GM23338 (cell line): ENCODE data around the gene SLC23A1. TPM values are rescaled to one million over a fixed set of nuclear protein-coding genes. Genes with fewer than 3 reads are reported as not detected.
A peak's percentile ranks its signal among the peaks of the same experiment; 100 is the strongest.

Experiments used
- ATAC-seq: fragments of 200-7000 bp; cut with Tn5 transposase; 3 replicates; pipeline ENCODE4 v1.9.1; 2020
- DNase-seq: peaks from one replicate; pipeline ENCODE4 v3.0.0-alpha.2; 2015; ENCODE audit warnings: low spot score
- H2AFZ ChIP-seq: fragments of 200-600 bp; sonication (generic); 2 replicates; pipeline ENCODE4 v1.8.0; 2016; ENCODE audit warnings: antibody characterized with exemption, mild to moderate bottlenecking, moderate library complexity
- H3F3A ChIP-seq: fragments of 200-600 bp; sonication (generic); replicated peaks from 2 replicates; pipeline ENCODE4 v1.8.0; 2017; ENCODE audit warnings: antibody characterized with exemption, mixed run types, low read depth
- H3K27ac ChIP-seq: fragments of 200-600 bp; sonication (generic); 2 replicates; pipeline ENCODE4 v1.6.1; 2016; ENCODE audit warnings: low read depth
- H3K27me3 ChIP-seq: fragments of 200-600 bp; sonication (generic); 2 replicates; pipeline ENCODE4 v1.8.0; 2016; ENCODE audit warnings: mild to moderate bottlenecking, mixed run types, moderate library complexity; ENCODE audit not compliant: insufficient read depth
- H3K36me3 ChIP-seq: fragments of 200-600 bp; sonication (generic); 2 replicates; pipeline ENCODE4 v1.8.0; 2016; ENCODE audit warnings: mild to moderate bottlenecking; ENCODE audit not compliant: insufficient read depth
- H3K4me1 ChIP-seq: fragments of 200-600 bp; sonication (generic); 2 replicates; pipeline ENCODE4 v1.8.0; 2016; ENCODE audit warnings: mild to moderate bottlenecking, moderate library complexity; ENCODE audit not compliant: insufficient read depth
- H3K4me2 ChIP-seq: fragments of 200-600 bp; sonication (generic); 2 replicates; pipeline ENCODE4 v1.7.1; 2017; ENCODE audit warnings: mixed run types
- H3K4me3 ChIP-seq: fragments of 200-600 bp; sonication (generic); 2 replicates; pipeline ENCODE4 v1.6.1; 2016; ENCODE audit warnings: mixed run types
- H3K79me2 ChIP-seq: fragments of 200-600 bp; sonication (generic); replicated peaks from 2 replicates; pipeline ENCODE4 v1.8.0; 2017; ENCODE audit warnings: mild to moderate bottlenecking; ENCODE audit not compliant: insufficient read depth
- H3K9me2 ChIP-seq: fragments of 200-600 bp; sonication (generic); 2 replicates; pipeline ENCODE4 v1.8.0; 2017; ENCODE audit not compliant: insufficient read depth
- H4K20me1 ChIP-seq: fragments of 200-600 bp; sonication (generic); replicated peaks from 2 replicates; pipeline ENCODE4 v1.8.0; 2017; ENCODE audit warnings: mild to moderate bottlenecking; ENCODE audit not compliant: insufficient read depth
- H3K27ac Mint-ChIP-seq: 2 replicates; pipeline ENCODE4 v1.8.0; 2020; ENCODE audit warnings: inconsistent platforms, mild to moderate bottlenecking, moderate library complexity, mixed read lengths
- H3K27me3 Mint-ChIP-seq: 3 replicates; pipeline ENCODE4 v1.8.0; 2022; ENCODE audit warnings: low read depth, mild to moderate bottlenecking, moderate library complexity, mixed read lengths, inconsistent platforms; ENCODE audit not compliant: insufficient read depth, poor library complexity
- H3K36me3 Mint-ChIP-seq: 3 replicates; pipeline ENCODE4 v1.8.0; 2021; ENCODE audit warnings: low read depth, mild to moderate bottlenecking, inconsistent platforms, moderate library complexity, mixed read lengths
- H3K4me1 Mint-ChIP-seq: 3 replicates; pipeline ENCODE4 v1.8.0; 2020; ENCODE audit warnings: mild to moderate bottlenecking, inconsistent platforms, mixed read lengths
- H3K4me3 Mint-ChIP-seq: 3 replicates; pipeline ENCODE4 v1.8.0; 2021; ENCODE audit warnings: moderate library complexity, mild to moderate bottlenecking, inconsistent platforms, mixed read lengths
- H3K9me3 Mint-ChIP-seq: 3 replicates; pipeline ENCODE4 v1.8.0; 2020; ENCODE audit warnings: moderate library complexity, mild to moderate bottlenecking, inconsistent platforms, mixed read lengths
- EZH2 ChIP-seq: fragments of 200-600 bp; sonication (generic); IDR thresholded peaks from one replicate; pipeline ENCODE4 v1.8.0; 2017; ENCODE audit warnings: antibody characterized with exemption, mild to moderate bottlenecking, low read depth; ENCODE audit not compliant: unreplicated experiment
- EZH2phosphoT487 ChIP-seq: fragments of 200-600 bp; sonication (generic); IDR thresholded peaks from one replicate; pipeline ENCODE4 v1.8.1; 2018; ENCODE audit warnings: antibody characterized with exemption; ENCODE audit not compliant: unreplicated experiment
- JUNB ChIP-seq: IDR thresholded peaks from one replicate; pipeline ENCODE4 v1.6.1; 2016; ENCODE audit warnings: antibody characterized with exemption; ENCODE audit not compliant: unreplicated experiment
- STAT1 ChIP-seq: IDR thresholded peaks from one replicate; pipeline ENCODE4 v1.6.1; 2016; ENCODE audit warnings: antibody characterized with exemption; ENCODE audit not compliant: unreplicated experiment
- polyA plus RNA-seq: library from polyadenylated mRNA; unstranded; fragments of >200 nt; fragmentation: Nextera tagmentation; extraction: Ambion mirVana; gene quantifications from 2 replicates; pipeline ENCODE4 v1.2.1, GENCODE V29; 2016
- total RNA-seq: library from RNA; depleted of rRNA; stranded (reverse); fragments of >200 nt; shearing (Covaris generic); gene quantifications from 2 replicates; pipeline ENCODE4 v1.2.3, GENCODE V29; 2014
- TF ChIP-seq, protein P1 (sequence below): IDR thresholded peaks from one replicate; pipeline ENCODE4 v1.6.1; 2018; ENCODE audit warnings: antibody characterized with exemption; ENCODE audit not compliant: unreplicated experiment
- TF ChIP-seq, protein P2 (sequence below), 2 experiments: fragments of 200-600 bp in 1 of 2; sonication (generic) in 1 of 2; conservative IDR thresholded peaks; 2 replicates each; pipeline versions ENCODE4 v1.5.1 to v1.6.1; 2016 to 2017; ENCODE audit warnings: antibody characterized with exemption in 2 of 2, low read depth in 2 of 2, mild to moderate bottlenecking in 2 of 2, moderate library complexity in 1 of 2
- TF ChIP-seq, protein P3 (sequence below): IDR thresholded peaks from 2 replicates; pipeline ENCODE4 v1.6.1; 2016; ENCODE audit warnings: antibody characterized with exemption
- TF ChIP-seq, protein P4 (sequence below): fragments of 250-450 bp; sonication (Bioruptor Pico); IDR thresholded peaks from 2 replicates; pipeline ENCODE4 v1.5.0; 2020; ENCODE audit warnings: mild to moderate bottlenecking, moderate library complexity

The SLC23A1 gene
- total and polyA plus RNA-seq, 2 experiments from 2014 or later: 0.29 TPM; not detected in 1

DNA sequence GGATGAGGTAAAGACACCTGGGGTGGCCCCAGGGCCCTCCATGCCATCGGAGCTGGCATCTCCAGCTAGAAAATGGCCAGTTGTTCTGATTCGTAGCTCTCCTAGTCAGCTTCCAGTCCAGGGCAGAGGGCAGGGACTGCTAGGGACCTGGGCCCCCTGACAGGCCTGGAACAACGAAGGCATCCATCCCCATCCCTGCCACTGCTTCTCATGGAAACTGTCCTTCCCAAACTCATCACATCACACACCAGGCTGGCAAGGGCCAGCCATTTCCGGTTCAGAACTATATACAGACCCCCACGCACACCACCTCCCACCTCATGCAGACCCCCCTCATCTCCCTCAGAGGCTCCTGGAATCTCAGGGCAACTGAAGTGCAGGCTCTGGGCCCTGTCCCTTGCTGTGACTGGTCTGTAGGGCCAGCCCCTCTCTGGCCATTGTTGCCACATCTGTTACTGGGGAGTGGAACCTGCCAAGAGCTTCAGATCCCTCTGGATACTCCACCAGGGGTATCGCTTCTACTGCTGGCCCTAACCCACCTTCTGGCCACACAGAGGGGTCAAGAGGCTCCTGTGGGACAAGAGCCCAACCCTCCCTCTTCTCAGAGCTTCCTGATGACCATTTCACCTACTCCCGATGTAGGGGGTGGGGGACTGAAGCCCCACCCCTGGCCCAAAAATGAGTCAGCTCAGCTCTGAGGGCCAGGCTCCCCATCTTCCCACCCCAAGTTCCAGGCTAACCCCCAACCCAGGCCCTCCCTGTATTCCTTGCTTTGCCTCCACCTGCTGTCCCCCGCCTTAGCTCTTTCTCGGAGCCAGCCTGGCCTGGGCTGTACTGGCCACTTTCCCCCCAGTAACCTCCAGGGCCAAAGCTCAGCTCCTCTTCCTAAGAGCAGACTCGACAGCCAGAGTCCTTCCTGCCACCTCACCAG, 7.8 kb upstream of the SLC23A1 start (continued):
- TF ChIP-seq, protein P1, sequence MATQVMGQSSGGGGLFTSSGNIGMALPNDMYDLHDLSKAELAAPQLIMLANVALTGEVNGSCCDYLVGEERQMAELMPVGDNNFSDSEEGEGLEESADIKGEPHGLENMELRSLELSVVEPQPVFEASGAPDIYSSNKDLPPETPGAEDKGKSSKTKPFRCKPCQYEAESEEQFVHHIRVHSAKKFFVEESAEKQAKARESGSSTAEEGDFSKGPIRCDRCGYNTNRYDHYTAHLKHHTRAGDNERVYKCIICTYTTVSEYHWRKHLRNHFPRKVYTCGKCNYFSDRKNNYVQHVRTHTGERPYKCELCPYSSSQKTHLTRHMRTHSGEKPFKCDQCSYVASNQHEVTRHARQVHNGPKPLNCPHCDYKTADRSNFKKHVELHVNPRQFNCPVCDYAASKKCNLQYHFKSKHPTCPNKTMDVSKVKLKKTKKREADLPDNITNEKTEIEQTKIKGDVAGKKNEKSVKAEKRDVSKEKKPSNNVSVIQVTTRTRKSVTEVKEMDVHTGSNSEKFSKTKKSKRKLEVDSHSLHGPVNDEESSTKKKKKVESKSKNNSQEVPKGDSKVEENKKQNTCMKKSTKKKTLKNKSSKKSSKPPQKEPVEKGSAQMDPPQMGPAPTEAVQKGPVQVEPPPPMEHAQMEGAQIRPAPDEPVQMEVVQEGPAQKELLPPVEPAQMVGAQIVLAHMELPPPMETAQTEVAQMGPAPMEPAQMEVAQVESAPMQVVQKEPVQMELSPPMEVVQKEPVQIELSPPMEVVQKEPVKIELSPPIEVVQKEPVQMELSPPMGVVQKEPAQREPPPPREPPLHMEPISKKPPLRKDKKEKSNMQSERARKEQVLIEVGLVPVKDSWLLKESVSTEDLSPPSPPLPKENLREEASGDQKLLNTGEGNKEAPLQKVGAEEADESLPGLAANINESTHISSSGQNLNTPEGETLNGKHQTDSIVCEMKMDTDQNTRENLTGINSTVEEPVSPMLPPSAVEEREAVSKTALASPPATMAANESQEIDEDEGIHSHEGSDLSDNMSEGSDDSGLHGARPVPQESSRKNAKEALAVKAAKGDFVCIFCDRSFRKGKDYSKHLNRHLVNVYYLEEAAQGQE: no peak
- TF ChIP-seq, protein P2, sequence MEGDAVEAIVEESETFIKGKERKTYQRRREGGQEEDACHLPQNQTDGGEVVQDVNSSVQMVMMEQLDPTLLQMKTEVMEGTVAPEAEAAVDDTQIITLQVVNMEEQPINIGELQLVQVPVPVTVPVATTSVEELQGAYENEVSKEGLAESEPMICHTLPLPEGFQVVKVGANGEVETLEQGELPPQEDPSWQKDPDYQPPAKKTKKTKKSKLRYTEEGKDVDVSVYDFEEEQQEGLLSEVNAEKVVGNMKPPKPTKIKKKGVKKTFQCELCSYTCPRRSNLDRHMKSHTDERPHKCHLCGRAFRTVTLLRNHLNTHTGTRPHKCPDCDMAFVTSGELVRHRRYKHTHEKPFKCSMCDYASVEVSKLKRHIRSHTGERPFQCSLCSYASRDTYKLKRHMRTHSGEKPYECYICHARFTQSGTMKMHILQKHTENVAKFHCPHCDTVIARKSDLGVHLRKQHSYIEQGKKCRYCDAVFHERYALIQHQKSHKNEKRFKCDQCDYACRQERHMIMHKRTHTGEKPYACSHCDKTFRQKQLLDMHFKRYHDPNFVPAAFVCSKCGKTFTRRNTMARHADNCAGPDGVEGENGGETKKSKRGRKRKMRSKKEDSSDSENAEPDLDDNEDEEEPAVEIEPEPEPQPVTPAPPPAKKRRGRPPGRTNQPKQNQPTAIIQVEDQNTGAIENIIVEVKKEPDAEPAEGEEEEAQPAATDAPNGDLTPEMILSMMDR (conservative IDR thresholded peaks at IDR 0.05; ENCODE audit: low read depth in 2 of 2): no peak
- TF ChIP-seq JUNB (no peak), STAT1 (no peak), EZH2 (no peak), EZH2phosphoT487 (no peak)
- TF ChIP-seq, protein P3, sequence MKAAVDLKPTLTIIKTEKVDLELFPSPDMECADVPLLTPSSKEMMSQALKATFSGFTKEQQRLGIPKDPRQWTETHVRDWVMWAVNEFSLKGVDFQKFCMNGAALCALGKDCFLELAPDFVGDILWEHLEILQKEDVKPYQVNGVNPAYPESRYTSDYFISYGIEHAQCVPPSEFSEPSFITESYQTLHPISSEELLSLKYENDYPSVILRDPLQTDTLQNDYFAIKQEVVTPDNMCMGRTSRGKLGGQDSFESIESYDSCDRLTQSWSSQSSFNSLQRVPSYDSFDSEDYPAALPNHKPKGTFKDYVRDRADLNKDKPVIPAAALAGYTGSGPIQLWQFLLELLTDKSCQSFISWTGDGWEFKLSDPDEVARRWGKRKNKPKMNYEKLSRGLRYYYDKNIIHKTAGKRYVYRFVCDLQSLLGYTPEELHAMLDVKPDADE: no peak

DNA sequence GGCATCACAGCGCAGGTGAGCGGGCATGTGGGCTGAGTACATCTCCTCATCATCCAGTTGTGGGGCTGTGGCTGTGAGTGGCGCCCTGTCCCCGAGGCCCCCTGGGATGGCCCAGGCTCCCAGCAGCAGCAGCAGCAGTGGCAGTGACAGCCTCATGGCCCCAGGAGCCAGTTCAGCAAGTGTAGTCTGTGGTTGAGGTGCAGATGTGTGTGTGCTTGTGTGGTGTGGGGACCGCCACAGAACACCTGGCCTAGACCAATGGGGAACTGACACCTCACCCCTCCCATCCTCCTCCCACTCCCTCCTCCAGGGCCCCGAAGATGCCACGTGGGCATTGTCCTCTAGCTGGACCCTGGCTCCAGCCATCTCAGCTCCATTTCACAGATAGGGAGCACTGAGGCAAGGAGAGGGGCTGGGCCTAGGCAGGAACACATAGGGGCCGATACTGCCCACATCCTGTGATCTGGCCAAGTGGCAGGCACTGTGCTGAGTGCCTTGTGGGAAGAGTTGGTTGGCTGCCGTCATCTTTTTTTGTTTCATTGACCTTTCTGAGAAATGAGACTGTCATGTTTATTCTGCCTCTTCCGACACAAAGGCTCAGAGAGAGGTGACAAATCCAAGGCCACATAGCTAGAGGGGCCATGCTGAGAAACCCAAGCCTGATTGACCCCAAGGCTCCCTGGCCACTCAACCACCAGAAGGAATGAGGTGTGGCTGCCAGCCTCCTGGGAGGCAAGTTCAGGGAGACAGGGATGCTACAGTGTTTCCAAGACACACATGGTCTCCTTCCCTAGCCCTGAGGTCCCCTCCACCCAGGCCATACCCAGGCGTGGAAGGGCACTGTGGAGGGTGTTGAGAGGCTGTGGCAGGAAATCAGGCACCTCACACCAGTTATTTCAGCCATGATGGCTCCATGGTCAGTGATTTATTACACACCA, 6.9 kb upstream of the SLC23A1 start, which contains the start of gene MZB1:
TSS of gene MZB1 (minus strand) at position 213 of the 938 bp plus-strand sequence. CDS start at position 156, 57 bp downstream.
- ATAC-seq: no peak
- Histone ChIP-seq H3K9me2 (no peaks in the 10 kb centered on the region), H3K4me2 (peak within 1 kb of the TSS; percentile 74; the same call in 1 of the 2 replicates), H3K4me1 (peaks cover 16% of the 10 kb centered on the region), H4K20me1 (no peaks in the 10 kb centered on the region), H3F3A (peaks cover 13% of the 10 kb centered on the region), H3K27ac (no peak within 1 kb of the TSS), H3K79me2 (no peaks in the 10 kb centered on the region), H3K36me3 (no peaks in the 10 kb centered on the region), H2AFZ (no peak within 1 kb of the TSS), H3K27me3 (peaks cover 30% of the 10 kb centered on the region), H3K4me3 (no peak within 1 kb of the TSS)
- Mint-ChIP-seq H3K4me3 (peak within 1 kb of the TSS; percentile 9; the same call in 1 of the 3 replicates), H3K27ac (no peak within 1 kb of the TSS), H3K36me3 (no peaks in the 10 kb centered on the region; the same call in 2 of the 3 replicates), H3K27me3 (peaks cover 46% of the 10 kb centered on the region), H3K9me3 (no peaks in the 10 kb centered on the region), H3K4me1 (peaks cover 31% of the 10 kb centered on the region)
- DNase-seq: no peak
- TF ChIP-seq, protein P4, sequence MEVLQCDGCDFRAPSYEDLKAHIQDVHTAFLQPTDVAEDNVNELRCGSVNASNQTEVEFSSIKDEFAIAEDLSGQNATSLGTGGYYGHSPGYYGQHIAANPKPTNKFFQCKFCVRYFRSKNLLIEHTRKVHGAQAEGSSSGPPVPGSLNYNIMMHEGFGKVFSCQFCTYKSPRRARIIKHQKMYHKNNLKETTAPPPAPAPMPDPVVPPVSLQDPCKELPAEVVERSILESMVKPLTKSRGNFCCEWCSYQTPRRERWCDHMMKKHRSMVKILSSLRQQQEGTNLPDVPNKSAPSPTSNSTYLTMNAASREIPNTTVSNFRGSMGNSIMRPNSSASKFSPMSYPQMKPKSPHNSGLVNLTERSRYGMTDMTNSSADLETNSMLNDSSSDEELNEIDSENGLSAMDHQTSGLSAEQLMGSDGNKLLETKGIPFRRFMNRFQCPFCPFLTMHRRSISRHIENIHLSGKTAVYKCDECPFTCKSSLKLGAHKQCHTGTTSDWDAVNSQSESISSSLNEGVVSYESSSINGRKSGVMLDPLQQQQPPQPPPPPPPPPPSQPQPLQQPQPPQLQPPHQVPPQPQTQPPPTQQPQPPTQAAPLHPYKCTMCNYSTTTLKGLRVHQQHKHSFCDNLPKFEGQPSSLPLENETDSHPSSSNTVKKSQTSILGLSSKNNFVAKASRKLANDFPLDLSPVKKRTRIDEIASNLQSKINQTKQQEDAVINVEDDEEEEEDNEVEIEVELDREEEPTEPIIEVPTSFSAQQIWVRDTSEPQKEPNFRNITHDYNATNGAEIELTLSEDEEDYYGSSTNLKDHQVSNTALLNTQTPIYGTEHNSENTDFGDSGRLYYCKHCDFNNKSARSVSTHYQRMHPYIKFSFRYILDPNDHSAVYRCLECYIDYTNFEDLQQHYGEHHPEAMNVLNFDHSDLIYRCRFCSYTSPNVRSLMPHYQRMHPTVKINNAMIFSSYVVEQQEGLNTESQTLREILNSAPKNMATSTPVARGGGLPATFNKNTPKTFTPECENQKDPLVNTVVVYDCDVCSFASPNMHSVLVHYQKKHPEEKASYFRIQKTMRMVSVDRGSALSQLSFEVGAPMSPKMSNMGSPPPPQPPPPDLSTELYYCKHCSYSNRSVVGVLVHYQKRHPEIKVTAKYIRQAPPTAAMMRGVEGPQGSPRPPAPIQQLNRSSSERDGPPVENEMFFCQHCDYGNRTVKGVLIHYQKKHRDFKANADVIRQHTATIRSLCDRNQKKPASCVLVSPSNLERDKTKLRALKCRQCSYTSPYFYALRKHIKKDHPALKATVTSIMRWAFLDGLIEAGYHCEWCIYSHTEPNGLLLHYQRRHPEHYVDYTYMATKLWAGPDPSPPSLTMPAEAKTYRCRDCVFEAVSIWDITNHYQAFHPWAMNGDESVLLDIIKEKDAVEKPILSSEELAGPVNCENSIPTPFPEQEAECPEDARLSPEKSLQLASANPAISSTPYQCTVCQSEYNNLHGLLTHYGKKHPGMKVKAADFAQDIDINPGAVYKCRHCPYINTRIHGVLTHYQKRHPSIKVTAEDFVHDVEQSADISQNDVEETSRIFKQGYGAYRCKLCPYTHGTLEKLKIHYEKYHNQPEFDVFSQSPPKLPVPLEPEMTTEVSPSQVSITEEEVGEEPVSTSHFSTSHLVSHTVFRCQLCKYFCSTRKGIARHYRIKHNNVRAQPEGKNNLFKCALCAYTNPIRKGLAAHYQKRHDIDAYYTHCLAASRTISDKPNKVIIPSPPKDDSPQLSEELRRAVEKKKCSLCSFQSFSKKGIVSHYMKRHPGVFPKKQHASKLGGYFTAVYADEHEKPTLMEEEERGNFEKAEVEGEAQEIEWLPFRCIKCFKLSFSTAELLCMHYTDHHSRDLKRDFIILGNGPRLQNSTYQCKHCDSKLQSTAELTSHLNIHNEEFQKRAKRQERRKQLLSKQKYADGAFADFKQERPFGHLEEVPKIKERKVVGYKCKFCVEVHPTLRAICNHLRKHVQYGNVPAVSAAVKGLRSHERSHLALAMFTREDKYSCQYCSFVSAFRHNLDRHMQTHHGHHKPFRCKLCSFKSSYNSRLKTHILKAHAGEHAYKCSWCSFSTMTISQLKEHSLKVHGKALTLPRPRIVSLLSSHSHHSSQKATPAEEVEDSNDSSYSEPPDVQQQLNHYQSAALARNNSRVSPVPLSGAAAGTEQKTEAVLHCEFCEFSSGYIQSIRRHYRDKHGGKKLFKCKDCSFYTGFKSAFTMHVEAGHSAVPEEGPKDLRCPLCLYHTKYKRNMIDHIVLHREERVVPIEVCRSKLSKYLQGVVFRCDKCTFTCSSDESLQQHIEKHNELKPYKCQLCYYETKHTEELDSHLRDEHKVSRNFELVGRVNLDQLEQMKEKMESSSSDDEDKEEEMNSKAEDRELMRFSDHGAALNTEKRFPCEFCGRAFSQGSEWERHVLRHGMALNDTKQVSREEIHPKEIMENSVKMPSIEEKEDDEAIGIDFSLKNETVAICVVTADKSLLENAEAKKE (CRISPR knock-in tag): no peak
- TF ChIP-seq STAT1 (no peak), JUNB (no peak), EZH2phosphoT487 (no peak)
